Mucosa of gallbladder (tissue), 1 donor: ENCODE results near the gene TRRAP. TPM values are rescaled to one million over a fixed set of nuclear protein-coding genes. Genes with fewer than 3 reads are reported as not detected.

Experiments
- DNase-seq: peaks from one replicate; pipeline ENCODE4 v3.0.0-alpha.2; 2020; ENCODE audit warnings: low spot score
- total RNA-seq: library from RNA; stranded (reverse); gene quantifications from one replicate; pipeline ENCODE4 v1.2.1, GENCODE V29; 2021
- donor health status: DM: no; HTN: no; CAD: no.

Gene TRRAP
- total RNA-seq, 1 donor from 2014 or later = 41.1 TPM

DNA sequence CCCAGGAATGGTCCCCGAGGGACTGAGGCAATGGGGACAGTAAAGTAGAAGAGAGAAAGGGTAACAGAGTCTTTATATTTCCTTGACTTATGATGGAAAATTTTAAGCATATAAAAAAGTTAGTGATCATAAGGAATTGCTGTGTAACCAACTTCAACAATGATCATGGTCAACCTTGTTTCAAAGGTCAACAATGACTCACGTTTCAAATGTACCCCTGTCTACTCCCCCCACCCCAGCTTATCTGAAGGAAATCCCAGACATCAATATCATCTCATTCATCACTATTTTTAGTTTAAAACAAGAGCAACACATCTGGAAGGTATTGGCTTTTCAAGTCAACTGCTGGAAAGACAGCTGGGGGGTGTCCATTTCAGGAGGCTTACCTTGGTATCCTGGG, 172.6 kb downstream of the TRRAP start:
- no peak for DNase-seq

DNA sequence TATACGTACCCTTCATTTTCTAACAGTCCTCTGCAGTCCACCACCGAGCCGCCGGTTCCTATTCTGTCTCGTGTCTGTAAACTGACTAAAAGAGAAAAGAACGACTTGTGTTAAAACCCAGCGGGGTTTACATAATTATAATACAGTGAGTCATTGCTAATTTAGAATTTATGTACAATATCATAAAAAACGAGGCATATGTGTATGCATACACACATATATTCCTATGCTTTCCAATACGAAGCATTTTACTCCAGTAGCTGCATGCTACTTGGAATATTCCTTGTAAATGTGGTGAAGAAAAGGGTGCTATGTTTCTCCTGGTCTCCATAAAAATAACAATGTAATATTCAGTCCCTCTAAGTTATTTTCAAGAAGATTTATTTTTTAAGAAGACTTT, 176.4 kb downstream of the TRRAP start:
- DNase-seq = no peak

GRCh38 chr7:99061001-99061776, 182.9 kb downstream of the TRRAP start:
- no peak for DNase-seq

Other genes starting within 250 kb of the TRRAP start
- gene TMEM130, start 8.5 kb upstream of the TRRAP start, total RNA-seq = 0.26 TPM